NB4 (cell line): ENCODE measurements around the gene EEF1AKMT4.

Experiments
- POLR2A ChIP-seq: IDR thresholded peaks from 2 replicates; pipeline ENCODE4 v1.6.1; 2011; ENCODE audit warnings: mild to moderate bottlenecking; ENCODE audit not compliant: insufficient read length; ENCODE audit errors: extremely low read depth
- TF ChIP-seq, protein P1 (sequence below): IDR thresholded peaks from one replicate; pipeline ENCODE4 v1.5.1; 2012; ENCODE audit warnings: low read depth, low read length
- TF ChIP-seq, protein P2 (sequence below): IDR thresholded peaks from 2 replicates; pipeline ENCODE4 v1.6.1; 2011; ENCODE audit warnings: low read depth, low read length

DNA sequence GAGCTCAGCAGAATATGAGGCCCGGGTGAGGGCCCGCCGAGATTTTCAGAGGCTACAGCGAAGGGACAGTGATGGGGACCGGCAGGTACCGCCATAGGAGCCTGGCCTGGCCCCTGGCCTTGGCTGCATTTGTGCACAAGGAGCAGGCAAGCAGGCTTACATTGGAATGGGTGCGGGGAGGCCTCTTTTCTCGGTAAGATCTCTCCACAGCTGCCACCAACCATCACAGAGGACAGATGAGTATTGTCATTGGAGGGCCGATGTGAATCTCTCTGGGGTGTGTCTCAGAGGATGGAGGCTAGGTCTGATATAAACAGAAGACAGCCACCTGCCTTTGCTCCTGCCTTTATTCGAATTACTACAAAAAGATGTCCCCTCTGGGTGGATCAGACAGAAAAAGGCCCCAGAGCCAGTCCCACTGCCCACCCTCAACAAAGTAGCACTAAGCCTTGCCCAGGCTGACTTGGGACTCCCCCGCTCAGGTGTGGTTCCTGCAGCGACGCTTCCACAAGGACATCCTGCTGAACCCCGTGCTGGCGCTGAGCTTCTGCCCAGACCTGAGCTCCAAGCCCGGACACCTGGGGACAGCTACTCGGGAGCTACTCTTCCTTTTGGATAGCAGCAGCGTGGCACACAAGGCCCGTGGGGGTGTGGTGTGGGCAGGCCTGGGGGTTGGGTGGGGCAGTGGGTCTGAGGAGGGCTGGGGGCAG lies 14.6 kb upstream of the EEF1AKMT4 start:
- TF ChIP-seq, protein P1, sequence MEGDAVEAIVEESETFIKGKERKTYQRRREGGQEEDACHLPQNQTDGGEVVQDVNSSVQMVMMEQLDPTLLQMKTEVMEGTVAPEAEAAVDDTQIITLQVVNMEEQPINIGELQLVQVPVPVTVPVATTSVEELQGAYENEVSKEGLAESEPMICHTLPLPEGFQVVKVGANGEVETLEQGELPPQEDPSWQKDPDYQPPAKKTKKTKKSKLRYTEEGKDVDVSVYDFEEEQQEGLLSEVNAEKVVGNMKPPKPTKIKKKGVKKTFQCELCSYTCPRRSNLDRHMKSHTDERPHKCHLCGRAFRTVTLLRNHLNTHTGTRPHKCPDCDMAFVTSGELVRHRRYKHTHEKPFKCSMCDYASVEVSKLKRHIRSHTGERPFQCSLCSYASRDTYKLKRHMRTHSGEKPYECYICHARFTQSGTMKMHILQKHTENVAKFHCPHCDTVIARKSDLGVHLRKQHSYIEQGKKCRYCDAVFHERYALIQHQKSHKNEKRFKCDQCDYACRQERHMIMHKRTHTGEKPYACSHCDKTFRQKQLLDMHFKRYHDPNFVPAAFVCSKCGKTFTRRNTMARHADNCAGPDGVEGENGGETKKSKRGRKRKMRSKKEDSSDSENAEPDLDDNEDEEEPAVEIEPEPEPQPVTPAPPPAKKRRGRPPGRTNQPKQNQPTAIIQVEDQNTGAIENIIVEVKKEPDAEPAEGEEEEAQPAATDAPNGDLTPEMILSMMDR = no peak
- TF ChIP-seq, protein P2, sequence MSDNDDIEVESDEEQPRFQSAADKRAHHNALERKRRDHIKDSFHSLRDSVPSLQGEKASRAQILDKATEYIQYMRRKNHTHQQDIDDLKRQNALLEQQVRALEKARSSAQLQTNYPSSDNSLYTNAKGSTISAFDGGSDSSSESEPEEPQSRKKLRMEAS = no peak
- no peak for TF ChIP-seq POLR2A
